Activated naive CD4-positive, alpha-beta T cell treated with anti-CD3 and anti-CD28 coated beads, Interleukin-2, amount 50 U/mL, for 24 hours (primary cell): ENCODE data around the gene ZBTB7C.

Experiments used
- H3K27ac Mint-ChIP-seq: one replicate; pipeline ENCODE4 v1.8.0; 2021; ENCODE audit warnings: mild to moderate bottlenecking, mixed read lengths
- H3K27me3 Mint-ChIP-seq: one replicate; pipeline ENCODE4 v1.8.0; 2021; ENCODE audit warnings: mixed read lengths
- H3K36me3 Mint-ChIP-seq: one replicate; pipeline ENCODE4 v1.8.0; 2021; ENCODE audit warnings: mixed read lengths
- H3K4me1 Mint-ChIP-seq: one replicate; pipeline ENCODE4 v1.8.0; 2021; ENCODE audit warnings: mixed read lengths
- H3K4me3 Mint-ChIP-seq: one replicate; pipeline ENCODE4 v1.8.0; 2021; ENCODE audit warnings: mild to moderate bottlenecking, mixed read lengths
- H3K9me3 Mint-ChIP-seq: one replicate; pipeline ENCODE4 v1.8.0; 2021; ENCODE audit warnings: mixed read lengths

ZBTB7C gene

GRCh38 chr18:48207733-48208132 is 201.4 kb downstream of the ZBTB7C start:
- Mint-ChIP-seq H3K27ac (no peak overlapping the region), H3K4me3 (no peak overlapping the region), H3K36me3 (no peaks in the 10 kb centered on the region), H3K27me3 (peaks cover 7% of the 10 kb centered on the region), H3K4me1 (no peaks in the 10 kb centered on the region), H3K9me3 (no peaks in the 10 kb centered on the region)

DNA sequence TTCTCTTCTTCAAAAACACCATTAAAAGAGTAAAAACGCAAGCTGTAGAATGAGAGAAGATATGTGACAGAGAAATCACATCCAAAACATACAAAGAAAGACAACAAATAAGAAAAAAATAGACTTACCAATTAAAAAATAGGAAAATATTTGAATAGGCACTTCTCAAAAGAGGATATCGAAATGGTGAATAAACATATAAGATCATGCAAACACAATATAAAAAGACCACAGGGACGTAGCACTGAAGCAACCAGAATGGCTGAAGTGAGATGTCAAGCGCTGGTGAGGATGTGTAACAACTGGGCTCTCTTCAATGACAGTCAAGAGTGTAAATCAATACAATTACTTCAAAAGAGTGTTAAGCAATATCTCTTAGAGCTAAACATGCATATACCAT is 202.3 kb downstream of the ZBTB7C start:
- no peaks in the 10 kb centered on the region for H3K36me3 Mint-ChIP-seq
- no peak overlapping the region for H3K27ac Mint-ChIP-seq
- H3K27me3 Mint-ChIP-seq: peaks cover 9% of the 10 kb centered on the region
- H3K9me3 Mint-ChIP-seq: no peaks in the 10 kb centered on the region
- no peaks in the 10 kb centered on the region for H3K4me1 Mint-ChIP-seq
- H3K4me3 Mint-ChIP-seq: no peak overlapping the region

DNA sequence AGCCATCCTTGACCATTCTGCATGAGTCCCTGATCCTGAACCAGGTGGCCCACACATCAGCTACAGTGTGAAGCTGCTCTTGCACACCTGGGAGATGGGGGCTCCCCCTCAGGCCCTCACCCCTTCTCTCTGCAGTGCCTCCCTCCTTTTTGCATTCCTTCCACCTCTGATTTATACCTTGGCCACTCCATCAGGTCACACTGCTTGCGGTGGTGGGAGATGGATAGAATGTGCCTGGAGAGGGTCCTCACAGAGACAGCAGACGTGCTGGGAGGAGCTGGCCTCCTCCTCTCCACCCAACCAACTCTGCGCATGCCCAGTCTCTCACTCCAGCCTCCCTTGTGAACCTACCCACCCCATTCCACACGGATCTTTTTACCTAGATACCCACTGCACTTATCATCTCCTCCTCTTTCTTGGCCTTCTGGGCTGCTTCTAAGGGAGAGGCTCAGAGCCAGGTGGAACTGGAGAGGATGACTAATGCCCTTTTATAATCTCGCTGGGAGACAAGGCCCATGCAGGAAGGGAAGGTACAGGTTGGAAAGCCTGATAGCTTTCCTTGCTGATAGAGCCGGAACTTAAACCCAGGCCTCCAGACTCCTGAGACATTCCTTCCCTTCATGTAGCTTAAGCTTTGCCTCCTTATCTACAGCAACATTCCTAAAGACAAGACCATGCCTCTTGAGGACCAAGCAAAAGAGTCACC is 205.1 kb downstream of the ZBTB7C start:
- no peak overlapping the region for H3K27ac Mint-ChIP-seq
- H3K36me3 Mint-ChIP-seq: no peaks in the 10 kb centered on the region
- H3K27me3 Mint-ChIP-seq: peaks cover 22% of the 10 kb centered on the region
- no peaks in the 10 kb centered on the region for H3K4me1 Mint-ChIP-seq
- no peak overlapping the region for H3K4me3 Mint-ChIP-seq
- no peaks in the 10 kb centered on the region for H3K9me3 Mint-ChIP-seq

GRCh38 chr18:48203288-48203945 is 205.8 kb downstream of the ZBTB7C start:
- Mint-ChIP-seq H3K4me3 (no peak overlapping the region), H3K27ac (no peak overlapping the region), H3K9me3 (no peaks in the 10 kb centered on the region), H3K4me1 (no peaks in the 10 kb centered on the region), H3K36me3 (no peaks in the 10 kb centered on the region), H3K27me3 (peaks cover 26% of the 10 kb centered on the region)

DNA sequence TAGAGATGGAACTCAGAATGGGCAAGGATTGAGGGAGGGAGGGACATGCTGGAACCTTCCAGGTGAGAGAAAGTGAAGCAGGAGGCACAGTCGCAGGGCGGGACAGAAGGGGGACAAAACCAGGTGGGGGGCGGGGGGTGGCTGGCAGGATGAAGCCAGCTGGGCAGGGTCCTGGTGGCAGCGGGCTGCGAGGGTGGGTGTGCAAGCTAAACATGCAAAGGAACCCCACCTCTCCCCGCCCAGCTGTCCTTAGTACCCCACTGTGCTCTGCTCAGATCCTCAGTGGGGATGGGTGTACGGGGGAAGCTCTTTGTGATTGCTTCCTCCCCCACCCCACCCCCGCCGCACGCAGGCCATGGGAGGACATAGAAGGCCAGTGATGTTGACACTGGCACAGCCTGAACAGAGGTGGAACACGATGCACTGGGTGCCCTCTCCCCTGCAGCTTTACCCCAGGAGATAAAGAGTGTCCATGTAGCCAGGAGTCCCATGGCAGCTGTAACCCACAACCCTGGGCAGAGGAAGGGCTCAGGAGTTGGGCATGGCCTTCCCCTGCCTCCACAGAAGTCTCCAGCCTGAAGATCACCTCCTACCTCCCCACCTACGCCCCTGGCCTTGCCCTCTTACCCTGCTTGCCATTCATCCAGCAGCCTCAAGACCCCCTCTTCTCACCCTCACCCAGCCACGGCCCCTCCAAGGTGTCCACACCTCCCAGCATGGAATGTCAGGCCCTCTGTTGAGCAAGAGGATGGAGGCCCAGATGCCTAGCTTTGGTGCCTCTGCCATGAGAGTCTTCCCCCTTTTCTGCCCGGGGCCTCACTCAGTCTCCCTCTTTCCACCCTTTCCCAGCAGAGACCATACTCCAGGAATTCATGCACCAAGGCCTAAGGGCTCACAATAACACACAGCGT is 206.6 kb downstream of the ZBTB7C start:
- Mint-ChIP-seq H3K4me1 (no peaks in the 10 kb centered on the region), H3K27me3 (peaks cover 28% of the 10 kb centered on the region), H3K9me3 (no peaks in the 10 kb centered on the region), H3K4me3 (no peak overlapping the region), H3K27ac (no peak overlapping the region), H3K36me3 (no peaks in the 10 kb centered on the region)

DNA sequence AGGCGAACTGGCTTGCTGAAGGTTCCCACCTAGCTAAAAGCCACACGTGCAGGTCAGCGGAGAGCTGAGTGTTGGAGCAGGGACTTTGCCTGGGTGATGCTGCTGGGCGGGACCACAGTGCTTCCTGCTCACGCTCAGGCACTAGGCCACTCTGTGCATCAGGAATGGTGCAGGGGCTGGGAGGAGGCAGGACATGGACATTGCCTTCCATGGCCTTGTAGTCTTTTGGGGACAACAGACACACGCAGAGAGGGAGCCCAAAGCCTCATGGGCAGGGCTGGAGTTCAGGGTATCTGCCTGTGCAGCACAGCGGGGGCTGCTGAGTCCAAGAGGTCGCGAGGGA is 207.2 kb downstream of the ZBTB7C start:
- Mint-ChIP-seq H3K27ac (no peak overlapping the region), H3K4me3 (no peak overlapping the region), H3K9me3 (no peaks in the 10 kb centered on the region), H3K27me3 (peaks cover 28% of the 10 kb centered on the region), H3K4me1 (no peaks in the 10 kb centered on the region), H3K36me3 (no peaks in the 10 kb centered on the region)

DNA sequence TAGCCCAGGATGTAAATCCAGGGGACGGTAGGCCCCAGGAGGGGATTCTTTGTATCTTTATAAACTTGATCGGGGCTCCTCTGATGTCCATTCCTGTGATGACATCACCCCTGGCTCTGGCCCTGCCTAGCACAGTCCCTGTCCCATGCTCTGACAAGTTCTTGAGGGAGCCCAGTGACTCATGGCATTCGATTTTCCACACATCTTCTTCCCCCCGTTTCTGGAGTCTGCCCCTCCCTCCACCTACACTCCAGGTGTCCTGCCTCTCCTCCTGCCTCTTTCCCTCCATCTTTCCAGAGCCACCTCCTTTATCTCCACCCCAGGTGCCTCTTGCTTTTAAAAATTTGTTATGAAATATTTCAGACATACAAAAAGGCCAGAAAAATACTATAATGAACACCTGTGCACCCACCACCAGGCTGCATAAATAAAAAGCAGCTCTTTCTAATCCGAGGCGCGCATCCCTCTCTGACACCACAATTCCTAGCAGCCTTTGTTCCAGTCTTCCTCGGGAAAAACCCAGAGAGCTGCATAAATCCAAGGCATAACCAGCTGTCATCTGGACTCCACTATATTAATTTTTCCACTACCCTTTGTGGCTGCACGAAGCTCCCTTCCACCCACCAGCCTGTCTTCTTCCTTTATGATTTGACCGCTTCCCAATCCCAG is 207.7 kb downstream of the ZBTB7C start:
- Mint-ChIP-seq H3K4me1 (no peaks in the 10 kb centered on the region), H3K36me3 (no peaks in the 10 kb centered on the region), H3K9me3 (no peaks in the 10 kb centered on the region), H3K4me3 (no peak overlapping the region), H3K27me3 (peaks cover 30% of the 10 kb centered on the region), H3K27ac (no peak overlapping the region)

DNA sequence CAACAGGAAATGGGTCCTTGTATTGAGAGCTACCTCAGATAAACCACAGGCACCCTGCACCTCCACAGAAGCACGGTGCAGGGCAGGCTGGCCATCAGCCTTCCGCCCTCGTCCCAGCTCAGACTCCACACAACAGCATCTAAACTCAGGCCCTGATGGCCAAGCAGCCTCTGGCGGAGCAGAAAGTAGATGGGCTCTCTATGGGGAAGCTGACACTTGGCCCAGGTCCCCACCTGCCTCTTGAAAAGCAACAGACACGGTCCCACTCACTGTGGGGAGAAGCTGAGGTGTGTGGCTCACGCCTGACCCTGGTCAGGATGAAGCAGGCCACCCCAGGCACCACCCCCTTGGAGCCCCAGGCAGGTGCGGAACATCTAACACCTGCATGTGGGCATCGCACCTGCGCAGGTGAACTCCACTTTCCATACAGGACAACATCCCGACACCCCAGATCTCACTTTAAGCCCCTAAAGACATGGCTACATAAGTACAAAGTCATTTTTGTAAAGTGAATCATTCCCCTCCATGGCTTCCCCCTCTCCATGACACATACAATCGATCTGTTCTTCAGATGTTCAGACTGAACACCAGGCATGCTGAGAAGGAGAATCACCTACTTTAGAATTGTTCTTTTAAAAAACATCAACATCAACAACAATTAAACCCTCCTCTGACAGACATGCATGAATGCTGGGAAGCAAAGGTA is 208.4 kb downstream of the ZBTB7C start:
- Mint-ChIP-seq H3K4me3 (no peak overlapping the region), H3K27me3 (peaks cover 30% of the 10 kb centered on the region), H3K4me1 (no peaks in the 10 kb centered on the region), H3K9me3 (no peaks in the 10 kb centered on the region), H3K36me3 (no peaks in the 10 kb centered on the region), H3K27ac (no peak overlapping the region)

DNA sequence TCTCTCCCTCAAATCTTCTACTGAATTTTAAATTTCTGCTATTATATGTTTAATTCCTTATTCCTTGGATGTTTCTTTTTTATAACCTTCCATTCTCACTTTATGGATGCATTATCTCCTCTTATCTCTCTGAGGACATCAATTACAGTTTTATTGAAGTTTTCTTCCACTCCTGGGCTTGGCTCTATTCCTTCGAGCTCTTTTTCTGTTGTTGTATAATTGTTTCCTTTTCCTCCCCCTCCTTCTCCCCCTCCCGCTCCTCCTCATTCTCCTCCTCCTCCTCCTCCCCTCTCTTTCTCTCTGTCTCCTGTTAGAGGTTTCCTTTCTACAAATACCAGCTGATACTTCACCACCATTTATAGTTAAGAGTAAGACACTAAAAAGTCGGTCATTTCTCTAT is 209.8 kb downstream of the ZBTB7C start:
- H3K4me1 Mint-ChIP-seq: no peaks in the 10 kb centered on the region
- no peaks in the 10 kb centered on the region for H3K9me3 Mint-ChIP-seq
- no peaks in the 10 kb centered on the region for H3K36me3 Mint-ChIP-seq
- H3K27me3 Mint-ChIP-seq: peaks cover 27% of the 10 kb centered on the region
- no peak overlapping the region for H3K27ac Mint-ChIP-seq
- no peak overlapping the region for H3K4me3 Mint-ChIP-seq

GRCh38 chr18:48197819-48198218 is 211.4 kb downstream of the ZBTB7C start:
- Mint-ChIP-seq H3K4me1 (no peaks in the 10 kb centered on the region), H3K9me3 (no peaks in the 10 kb centered on the region), H3K4me3 (no peak overlapping the region), H3K27me3 (peaks cover 25% of the 10 kb centered on the region), H3K27ac (no peak overlapping the region), H3K36me3 (no peaks in the 10 kb centered on the region)

DNA sequence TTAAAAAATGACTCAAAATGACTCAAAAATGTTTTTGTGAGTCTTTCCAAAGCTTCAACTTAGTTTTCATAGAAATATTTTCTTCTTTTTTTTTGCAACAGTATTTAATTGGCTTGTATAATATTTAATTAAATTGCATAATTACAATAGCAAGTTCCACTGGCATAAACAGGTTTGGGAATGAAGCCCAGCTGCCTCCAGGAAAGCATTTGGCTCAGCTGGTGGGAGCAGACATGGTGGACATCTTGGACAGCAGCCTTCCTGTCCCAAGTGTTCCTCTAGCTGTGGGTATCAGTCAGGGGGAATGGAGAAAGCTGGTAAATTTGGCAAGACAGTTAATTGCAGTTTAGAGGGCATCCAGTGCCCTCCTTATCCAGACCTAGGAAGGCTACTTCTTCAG is 213.4 kb downstream of the ZBTB7C start:
- Mint-ChIP-seq H3K4me1 (no peaks in the 10 kb centered on the region), H3K4me3 (no peak overlapping the region), H3K9me3 (no peaks in the 10 kb centered on the region), H3K27me3 (peaks cover 15% of the 10 kb centered on the region), H3K27ac (no peak overlapping the region), H3K36me3 (no peaks in the 10 kb centered on the region)

DNA sequence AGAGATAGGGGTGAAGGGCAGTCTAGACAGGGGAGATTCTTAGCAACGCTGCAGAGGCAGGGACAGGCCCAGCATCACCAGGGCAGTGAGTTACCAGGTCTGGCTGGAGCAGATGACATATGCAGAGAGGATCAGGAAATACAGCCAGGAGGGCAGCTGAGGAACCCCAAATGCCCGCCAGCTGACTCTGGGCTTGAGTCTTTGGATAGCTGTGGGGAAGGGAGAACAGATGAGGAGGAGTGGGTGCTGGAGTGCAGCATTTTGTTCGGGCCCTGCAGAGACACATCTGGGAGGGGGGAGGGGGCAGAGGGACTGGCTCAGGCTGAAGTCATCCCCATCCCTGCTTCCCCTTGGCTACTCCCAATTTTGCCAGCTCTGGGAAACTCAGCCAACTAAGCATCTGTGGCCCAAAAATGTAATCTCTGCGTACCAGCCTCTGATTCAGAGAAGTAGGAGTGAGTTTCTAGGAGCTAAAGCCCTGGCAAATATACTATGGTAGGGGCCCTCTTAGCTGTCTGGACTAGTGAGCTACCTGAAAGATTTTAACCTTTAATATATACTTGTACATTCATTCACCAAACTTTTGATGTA is 214.5 kb downstream of the ZBTB7C start:
- peaks cover 12% of the 10 kb centered on the region for H3K27me3 Mint-ChIP-seq
- H3K9me3 Mint-ChIP-seq: no peaks in the 10 kb centered on the region
- H3K4me1 Mint-ChIP-seq: no peaks in the 10 kb centered on the region
- H3K27ac Mint-ChIP-seq: no peak overlapping the region
- no peaks in the 10 kb centered on the region for H3K36me3 Mint-ChIP-seq
- H3K4me3 Mint-ChIP-seq: no peak overlapping the region

GRCh38 chr18:48193521-48194492 is 215.4 kb downstream of the ZBTB7C start:
- no peaks in the 10 kb centered on the region for H3K4me1 Mint-ChIP-seq
- no peaks in the 10 kb centered on the region for H3K36me3 Mint-ChIP-seq
- H3K9me3 Mint-ChIP-seq: no peaks in the 10 kb centered on the region
- no peak overlapping the region for H3K27ac Mint-ChIP-seq
- H3K4me3 Mint-ChIP-seq: no peak overlapping the region
- peaks cover 8% of the 10 kb centered on the region for H3K27me3 Mint-ChIP-seq

- no peak overlapping the region for H3K27ac Mint-ChIP-seq
These were observed 216.6 kb downstream of the ZBTB7C start for GRCh38 chr18:48192542-48192941.

More at GRCh38 chr18:48192542-48192941, 216.6 kb downstream of the ZBTB7C start:
- Mint-ChIP-seq H3K9me3 (no peaks in the 10 kb centered on the region), H3K36me3 (no peaks in the 10 kb centered on the region), H3K27me3 (peaks cover 3% of the 10 kb centered on the region), H3K4me1 (no peaks in the 10 kb centered on the region), H3K4me3 (no peak overlapping the region)
